NCI-H128 (cell line): ENCODE results near the gene THUMPD1.
A peak's percentile ranks its signal among the peaks of the same experiment; 100 is the strongest.
"Not testable (repeated sequence)": the region's sequence is repeated elsewhere in the genome, so short reads cannot be mapped to it uniquely, and the experiment has no call there.

Experiments used
- DNase-seq: peaks from one replicate; lab custom pipeline; 2025; ENCODE audit not compliant: unreplicated experiment; lab: John Stamatoyannopoulos, UW

Gene THUMPD1, protein sequence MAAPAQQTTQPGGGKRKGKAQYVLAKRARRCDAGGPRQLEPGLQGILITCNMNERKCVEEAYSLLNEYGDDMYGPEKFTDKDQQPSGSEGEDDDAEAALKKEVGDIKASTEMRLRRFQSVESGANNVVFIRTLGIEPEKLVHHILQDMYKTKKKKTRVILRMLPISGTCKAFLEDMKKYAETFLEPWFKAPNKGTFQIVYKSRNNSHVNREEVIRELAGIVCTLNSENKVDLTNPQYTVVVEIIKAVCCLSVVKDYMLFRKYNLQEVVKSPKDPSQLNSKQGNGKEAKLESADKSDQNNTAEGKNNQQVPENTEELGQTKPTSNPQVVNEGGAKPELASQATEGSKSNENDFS

DNA sequence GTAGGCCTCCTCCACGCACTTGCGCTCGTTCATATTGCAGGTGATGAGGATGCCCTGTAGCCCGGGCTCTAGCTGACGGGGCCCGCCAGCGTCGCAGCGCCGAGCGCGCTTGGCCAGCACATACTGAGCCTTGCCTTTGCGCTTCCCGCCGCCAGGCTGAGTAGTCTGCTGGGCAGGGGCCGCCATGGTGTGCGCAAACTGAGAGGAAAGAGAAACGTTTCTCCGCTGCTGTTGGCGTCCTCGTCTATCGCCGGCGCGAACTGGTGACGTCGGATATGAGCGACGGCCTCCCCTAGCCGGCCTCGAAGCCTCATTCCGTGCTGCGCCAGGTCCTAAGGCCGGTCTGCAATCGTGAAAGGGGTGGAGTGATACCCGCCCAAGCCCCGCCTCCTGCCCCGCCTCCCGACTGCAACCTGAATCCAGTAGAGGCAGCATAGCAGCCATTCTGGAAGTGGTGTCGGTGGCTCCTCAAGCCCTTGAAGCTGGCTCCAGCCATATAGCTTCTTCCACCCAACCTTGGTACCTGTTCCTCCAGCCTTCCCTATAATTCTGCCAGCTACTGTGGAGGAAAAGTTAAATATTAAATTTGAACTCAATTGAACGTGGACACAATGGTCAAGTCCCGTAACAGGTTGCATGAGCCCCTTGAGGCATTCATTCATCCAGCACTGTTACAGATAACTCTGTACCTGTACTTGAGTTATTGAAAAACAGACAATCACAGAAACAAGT is at the start of gene THUMPD1:
TSS of gene THUMPD1 (minus strand) at position 265 of the 732 bp plus-strand sequence. CDS start at position 186, 79 bp downstream.
- DNase-seq = peak; percentile 42

DNA sequence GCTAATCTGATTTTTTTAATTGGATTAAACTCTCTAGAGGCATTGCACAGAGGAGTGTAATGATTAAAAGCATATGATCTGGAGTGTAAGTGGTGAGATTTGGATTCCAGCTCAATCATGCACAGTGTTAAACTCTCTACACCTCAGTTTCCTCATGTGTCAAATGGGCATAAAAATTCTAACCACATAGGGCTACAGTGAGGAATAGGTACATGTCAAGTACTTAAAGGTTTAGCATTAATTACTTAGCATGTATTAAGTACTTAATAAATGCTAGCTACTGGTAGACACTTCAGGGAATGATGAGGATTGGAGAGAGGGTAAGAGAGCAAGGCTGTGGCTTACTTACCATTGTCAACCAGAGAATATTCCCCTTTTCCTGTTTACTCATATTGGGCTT is 47.5 kb upstream of the THUMPD1 start:
- DNase-seq = no peak

DNA sequence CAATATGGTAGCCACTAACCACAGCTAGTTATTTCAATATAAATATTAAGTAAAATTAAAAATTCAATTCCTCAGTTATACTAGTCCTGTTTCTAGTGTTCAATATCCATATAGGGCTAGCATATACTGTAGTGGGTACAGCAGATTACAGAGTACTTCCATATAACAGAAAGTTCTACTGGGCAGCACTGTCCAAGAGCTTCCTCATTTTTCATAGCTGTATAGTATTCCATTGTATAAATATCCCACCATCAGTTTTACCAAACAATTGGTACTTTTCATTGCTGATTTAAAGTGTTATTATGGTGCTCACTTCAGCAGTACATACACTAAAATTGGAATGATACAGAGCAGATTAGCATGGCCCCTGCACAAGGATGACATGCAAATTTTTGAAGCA is 42.6 kb upstream of the THUMPD1 start:
- DNase-seq = no peak

DNA sequence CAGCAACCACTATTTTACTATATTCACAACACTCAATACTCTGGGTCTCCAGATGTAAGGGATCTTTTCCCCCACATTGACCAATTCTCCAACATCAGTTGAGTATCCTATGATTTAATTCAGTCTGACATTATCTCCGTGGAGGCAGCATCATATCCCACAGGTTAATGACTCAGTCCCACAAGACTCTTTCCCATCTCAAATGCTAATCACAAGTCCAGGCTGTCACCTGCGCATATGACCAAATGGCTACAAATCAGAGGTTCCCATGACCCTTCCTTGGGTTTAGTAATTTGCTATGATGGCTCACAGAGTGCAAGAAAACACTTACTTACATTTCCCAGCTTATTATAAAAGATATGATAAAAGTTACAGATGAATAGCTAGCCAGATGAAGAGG is 40.9 kb upstream of the THUMPD1 start:
- DNase-seq = no peak

DNA sequence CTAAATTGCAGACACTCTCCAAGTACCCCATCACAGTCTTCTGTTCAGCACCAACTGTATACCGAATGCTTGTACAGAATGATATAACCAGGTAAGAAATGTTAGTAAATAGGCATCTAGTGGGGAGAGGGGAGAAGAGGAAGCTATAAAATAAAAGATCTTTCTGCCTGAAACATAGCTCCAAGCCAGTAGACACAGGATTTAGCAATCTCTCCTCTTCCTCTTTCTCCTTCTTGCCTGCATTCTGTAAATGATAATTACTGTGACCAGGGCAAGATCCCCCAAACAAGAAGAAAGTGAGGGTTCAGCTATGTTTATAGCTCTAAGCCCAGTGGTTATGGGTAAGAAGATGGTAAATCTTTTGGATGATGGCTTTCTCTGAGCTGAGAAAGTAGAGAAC is 40.1 kb upstream of the THUMPD1 start:
- no peak for DNase-seq

DNA sequence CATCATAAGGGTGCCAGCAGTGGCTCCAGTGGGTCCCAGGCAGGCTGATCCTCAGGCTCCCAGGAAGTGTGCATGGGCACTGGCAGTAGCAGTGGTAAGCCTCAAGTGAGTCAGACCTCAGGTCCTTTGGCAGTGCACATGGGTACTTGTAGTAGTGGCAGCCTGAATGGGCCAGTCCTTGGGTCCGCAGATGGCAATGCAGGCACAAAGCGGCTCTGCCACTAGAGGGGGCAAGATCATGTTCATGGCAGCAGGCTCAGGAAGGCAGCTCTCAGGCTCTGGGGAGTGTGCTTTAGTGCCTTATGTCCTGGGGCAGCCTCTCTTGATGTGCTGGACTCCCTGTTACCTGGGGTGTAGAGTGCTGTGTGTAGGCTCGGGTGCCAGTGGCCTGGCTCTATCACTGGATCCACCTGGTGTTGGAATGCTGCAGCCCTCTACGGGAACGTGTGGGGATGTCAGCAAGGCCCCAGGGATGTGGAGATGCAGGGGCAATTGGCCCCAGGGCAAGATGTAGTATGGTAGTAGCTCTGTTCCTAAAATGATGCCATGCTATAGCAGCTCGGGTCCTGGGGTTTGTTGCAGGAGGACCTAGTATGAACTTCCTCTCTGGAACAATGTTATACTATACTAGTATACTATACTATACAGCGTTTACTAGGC is 33.2 kb upstream of the THUMPD1 start:
- no peak for DNase-seq

DNA sequence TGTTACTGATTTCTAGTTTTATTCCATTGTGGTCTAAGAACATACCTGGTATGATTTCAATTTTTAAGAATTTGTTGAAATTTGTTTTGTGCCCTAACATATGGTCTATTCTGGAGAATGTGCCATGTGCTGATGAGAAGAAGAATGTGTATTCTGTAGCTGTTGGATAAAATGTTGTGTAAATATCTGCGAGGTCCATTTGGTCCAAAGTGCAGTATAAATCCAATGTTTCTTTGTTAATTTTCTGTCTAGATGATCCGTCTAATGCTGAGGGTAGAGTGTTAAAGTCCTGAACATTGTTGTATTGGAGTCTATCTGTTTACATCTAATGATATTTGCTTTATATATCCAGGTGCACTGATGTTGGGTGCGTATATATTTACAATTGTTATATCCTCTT is 32.1 kb upstream of the THUMPD1 start:
- no peak for DNase-seq

DNA sequence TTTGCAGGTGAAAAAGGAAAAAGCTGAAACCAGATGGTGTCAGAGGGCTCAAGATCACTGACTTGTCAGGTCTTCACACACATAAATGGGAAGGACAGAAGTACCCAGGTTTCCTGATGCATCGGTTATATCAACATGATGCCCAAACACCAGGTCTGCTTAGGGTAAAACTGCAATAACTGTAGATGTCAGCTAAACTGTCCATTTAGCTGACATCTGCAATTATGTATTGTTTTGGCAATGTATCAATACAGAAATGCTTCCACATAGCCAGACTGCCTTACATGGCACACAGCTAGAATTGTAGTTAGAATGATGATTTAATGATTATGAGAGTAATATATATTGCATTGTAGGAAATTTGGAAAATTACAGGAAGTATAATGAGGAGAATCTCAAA is 27.2 kb upstream of the THUMPD1 start:
- DNase-seq = no peak

DNA sequence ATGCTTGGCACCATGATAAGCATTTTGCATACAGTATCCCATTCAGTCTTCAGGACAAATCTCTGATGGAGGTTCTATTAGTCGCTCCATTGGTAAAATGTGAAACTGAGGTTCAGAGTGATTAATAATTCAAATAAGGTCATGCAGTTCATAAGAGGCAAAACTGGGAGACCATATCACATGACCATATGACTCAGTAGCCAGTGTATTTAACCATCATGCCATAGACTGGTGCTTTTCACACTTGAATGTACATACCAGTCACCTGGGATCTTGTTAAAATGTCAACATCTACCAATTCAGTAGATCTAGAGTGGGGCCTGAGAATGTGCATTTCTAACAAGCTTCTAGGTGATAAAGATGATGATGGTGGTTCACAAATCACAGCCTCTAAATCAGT is 26.5 kb upstream of the THUMPD1 start:
- no peak for DNase-seq

DNA sequence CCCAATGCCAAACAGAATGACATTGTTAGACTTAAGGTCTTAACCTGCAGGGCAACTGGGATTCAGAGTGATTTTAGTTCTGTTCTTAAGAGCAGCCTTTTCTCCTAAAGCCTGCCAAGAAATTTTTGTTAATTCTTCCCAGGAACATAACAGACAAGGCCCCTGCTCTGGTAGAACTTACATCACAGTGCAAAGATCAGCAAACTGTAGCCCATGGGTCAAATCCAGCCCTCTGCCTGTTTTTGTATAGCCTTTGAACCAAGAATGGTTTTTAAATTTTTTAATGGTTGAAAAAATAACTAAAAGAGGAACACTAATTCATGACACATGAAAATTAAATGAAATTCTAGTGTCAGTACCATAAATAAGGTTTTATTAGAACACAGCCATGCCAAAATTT is 26.0 kb upstream of the THUMPD1 start:
- no peak for DNase-seq

DNA sequence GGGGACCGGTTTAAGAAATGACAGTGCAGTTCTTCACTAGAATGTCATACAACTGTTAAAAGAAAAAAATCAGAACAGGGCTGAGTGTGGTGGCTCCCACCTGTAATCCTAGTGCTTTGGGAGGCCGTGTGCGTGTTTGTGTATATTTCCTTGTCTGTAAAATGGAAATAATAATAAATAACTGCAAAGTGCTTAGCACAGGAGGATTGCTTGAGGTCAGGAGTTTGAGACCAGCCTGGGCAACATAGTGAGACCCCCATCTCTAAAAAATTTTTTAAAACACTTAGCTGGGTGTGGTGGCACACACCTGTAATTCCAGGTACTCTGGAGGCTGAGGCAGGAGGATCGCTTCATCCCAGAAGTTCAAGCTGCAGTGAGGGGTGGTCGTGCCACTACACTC is 24.7 kb upstream of the THUMPD1 start:
- DNase-seq = no peak

DNA sequence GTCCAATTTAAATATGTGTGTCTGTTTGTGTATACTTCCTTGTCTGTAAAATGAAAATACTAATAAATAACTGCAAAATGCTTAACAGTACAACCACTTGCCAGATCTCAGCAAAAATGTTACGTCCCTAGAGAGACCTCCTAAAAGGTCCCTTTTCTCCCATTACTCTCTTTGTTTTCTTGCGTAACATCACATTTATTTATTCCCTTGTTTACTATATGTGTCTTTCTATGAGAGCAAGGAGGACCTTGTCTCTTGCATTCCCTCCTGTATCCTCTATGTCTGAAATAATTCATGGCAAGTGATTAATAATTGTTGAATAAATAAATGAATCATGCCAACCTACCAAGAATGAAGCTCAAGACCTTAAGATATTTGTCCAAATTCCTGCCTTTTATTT is 24.1 kb upstream of the THUMPD1 start:
- no peak for DNase-seq

DNA sequence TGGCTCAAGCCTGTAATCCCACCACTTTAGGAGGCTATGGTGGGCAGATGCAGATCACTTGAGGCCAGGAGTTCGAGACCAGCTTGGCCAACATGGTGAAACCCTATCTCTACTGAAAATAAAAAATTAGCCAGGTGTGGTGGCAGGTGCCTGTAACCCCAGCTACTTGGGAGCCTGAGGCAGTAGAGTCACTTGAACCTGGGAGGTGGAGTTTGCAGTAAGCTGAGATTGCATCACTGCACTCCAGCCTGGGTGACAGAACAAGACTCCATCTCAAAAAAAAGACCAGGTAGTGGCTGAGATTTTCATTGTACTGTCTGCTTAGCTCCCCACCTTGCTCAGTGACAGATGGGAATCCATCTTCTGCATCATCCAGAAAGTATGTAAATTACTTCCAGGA is 22.8 kb upstream of the THUMPD1 start:
- DNase-seq = not testable (repeated sequence)

DNA sequence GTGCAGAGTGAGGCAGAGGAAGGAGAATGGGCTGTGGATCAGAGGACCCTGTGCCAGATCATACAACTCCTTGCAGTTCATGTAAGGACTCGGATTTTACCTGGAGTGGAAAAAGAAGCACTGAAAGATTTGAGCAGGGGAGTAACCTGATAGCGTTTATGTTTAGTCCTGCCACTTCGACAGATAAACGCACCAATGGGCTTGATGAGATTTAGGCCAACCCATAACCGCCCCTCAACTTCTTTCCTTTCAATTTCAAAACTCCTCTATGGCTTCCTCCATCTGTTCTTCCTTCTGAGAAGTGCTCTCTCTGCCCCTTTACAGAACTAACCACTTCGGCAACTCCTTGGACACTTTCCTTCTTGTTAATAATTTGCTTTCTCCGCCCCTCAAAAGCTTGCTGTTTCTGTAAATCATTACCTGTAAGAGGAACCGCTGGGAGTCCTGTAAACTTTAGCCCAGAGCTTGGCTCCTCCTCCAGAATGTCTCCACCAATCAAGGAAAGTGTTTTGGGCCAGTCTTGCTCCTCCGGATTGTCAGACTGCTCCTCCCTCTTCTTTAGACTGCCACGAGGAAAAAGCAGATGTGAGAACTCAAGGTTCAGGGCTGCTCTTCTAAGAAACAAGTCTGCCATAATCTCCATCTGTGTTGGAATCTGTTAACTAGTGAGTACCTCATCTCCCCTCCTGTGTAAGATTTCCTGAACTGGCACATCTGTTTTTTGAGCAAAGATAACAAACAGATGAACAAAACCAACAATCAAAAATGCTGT is 22.0 kb upstream of the THUMPD1 start, which contains the start of gene ACSM3:
TSS of gene ACSM3 (plus strand) at position 554 of the 772 bp plus-strand sequence. CDS start 6,021 bp downstream, outside the sequence.
- DNase-seq = no peak

DNA sequence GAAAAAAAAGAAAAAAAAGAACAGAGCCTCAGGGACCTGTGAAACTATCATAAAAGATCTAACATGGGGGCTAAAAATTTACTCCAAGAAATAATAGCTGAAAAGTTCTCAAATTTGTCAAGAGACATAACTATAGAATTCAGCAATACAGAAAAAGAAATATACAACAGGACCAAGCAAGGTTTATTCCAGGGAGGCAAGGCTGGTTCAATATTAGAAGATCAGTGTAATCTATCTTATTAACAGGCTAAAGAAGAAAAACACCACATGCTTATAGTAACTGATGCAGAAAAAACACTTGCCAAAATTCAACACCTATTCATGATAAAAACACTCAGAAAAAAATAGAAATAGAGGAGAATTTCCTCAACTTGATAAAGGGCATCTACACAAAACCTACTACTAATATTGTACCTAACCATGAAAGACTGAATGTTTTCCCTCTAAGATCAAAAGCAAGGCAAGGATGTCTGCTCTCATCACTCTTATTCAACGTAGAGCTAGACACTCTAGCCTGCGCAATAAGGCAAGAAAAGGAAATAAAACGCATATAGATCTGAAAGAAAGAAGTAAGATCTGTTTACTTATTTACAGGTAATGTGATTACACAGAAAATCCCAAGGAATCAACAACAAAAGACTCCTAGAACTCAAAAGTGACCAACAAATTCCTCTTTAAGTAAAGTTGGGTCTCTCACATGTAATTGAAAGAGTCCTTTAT is 20.9 kb upstream of the THUMPD1 start:
- no peak for DNase-seq

DNA sequence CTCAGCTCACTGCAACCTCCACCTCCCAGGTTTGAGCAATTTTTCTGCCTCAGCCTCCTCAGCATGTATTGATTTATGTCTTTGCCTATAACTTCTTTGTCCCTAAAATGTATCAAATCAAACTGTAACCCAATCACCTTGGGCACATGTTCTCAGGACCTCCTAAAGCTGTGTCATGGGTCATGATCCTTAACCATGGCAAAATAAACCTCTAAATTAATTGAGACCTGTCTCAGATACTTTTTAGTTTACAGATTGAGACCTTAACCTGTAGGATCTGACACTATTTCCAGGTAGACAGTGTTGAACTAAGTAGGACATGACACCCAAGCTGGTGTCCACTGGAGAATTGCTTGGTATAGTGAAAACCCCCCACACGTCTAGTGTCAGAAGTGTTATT is 19.6 kb upstream of the THUMPD1 start:
- no peak for DNase-seq

DNA sequence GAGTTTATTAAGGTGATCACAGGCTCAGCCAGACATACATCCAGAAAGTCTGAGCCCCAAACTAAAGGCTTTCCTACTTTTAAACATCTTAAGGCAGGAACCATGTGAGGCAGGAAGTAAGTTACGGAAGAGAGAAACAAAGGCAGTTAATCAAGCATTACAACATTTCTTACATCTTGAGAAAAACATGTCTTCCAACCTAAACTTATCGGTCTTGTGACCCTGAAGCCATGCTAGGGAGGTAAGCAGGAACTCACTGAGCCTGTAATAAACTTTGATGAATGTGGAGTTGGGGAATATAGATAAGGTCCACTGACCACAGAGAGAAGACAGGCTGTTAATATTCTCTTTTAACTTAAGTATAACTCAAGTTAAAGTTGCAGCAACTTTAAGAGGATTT is 18.7 kb upstream of the THUMPD1 start:
- DNase-seq = no peak

DNA sequence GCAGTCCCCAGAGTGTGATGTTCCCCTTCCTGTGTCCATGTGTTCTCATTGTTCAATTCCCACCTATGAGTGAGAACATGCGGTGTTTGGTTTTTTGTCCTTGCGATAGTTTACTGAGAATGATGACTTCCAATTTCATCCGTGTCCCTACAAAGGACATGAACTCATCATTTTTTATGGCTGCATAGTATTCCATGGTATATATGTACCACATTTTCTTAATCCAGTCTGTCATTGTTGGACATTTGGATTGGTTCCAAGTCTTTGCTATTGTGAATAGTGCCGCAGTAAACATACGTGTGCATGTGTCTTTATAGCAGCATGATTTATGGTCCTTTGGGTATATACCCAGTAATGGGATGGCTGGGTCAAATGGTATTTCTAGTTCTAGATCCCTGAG is 14.2 kb upstream of the THUMPD1 start:
- DNase-seq = not testable (repeated sequence)

DNA sequence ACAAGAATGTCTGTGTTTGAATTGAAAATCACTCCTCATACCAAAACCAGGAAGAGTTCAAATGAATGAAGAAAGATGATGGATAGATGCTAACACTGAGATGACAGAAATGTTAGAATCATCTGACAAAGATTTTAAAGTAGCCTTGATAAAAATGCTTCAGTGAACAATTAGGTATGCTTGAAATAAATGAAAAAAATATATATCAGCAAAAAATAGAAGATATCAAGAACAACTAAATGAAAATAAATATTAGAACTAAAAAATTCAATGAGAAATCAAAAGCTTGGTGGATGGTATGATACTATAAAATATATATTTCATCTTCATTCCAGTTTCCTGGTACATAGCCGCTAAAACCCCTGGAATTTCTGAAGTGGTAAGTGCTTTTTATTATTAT is 13.6 kb upstream of the THUMPD1 start:
- no peak for DNase-seq

DNA sequence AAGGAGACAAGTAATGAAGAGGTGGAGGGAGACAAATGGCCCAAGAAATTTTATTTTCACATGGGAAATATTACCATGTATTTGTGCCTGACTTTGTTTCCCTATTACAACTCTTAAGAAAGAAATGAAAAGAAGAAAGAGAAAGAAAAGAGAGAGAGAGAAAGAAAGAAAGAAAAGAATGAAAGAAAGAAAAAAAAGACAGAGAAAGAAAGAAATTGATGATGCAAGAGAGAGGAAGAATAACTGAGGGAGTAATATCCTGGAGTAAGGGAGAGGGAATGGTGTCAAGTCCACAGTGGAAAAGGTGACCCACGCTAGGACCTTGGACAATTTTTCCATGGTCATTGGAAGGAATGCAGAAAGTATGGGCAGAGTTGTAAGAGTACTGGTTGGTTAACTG is 12.1 kb upstream of the THUMPD1 start:
- DNase-seq = no peak

DNA sequence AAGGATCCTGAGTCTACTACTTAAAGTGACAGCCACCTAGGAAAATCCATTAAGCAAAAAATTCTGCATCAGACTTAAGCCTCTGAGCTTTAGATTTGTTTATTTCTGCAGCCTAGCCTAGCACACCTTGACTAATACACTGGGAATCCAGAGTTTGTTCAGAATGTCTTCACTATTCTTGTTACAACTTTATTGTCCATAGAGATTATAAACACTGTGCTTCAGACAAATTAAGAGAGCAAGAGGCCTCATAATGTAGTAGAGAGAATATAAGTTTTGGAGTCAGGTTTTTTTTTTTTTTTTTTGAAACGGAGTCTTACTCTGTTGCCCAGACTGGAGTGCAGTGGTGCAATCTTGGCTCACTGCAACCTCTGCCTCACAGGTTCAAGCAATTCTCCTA is 8.9 kb upstream of the THUMPD1 start:
- no peak for DNase-seq
